ENCODE data around the gene ARRB2. TPM values are rescaled to one million over a fixed set of nuclear protein-coding genes. Genes with fewer than 3 reads are reported as not detected.

The ARRB2 gene
- total RNA-seq, 1 experiment from 2014 or later = 21.1 TPM

GRCh38 chr17:4744999-4745969 lies 34.9 kb downstream of the ARRB2 start:
- no peak for TF ChIP-seq CTCF (IDR thresholded peaks at IDR 0.05; ENCODE audit: unreplicated experiment)
- Mint-ChIP-seq H3K9me3 (ENCODE audit: low read depth, unreplicated experiment) (no peaks in the 10 kb centered on the region), H3K27me3 (ENCODE audit: unreplicated experiment) (peaks cover 20% of the 10 kb centered on the region), H3K4me1 (ENCODE audit: low read depth, unreplicated experiment) (no peaks in the 10 kb centered on the region), H3K36me3 (ENCODE audit: insufficient read depth, unreplicated experiment) (peaks cover 11% of the 10 kb centered on the region), H3K27ac (ENCODE audit: unreplicated experiment) (no peak overlapping the region), H3K4me3 (ENCODE audit: low read depth, unreplicated experiment) (no peak overlapping the region)
- BruUV-seq (replicated peaks) = no TSS peak
- intact Hi-C loops (cut with micrococcal nuclease; ENCODE audit: unreplicated experiment) = no loop called here
- CTCF ChIA-PET = no interaction called here
- DNase-seq = no peak

- H3K27me3 Mint-ChIP-seq (ENCODE audit: unreplicated experiment) = peaks cover 25% of the 10 kb centered on the region
- DNase-seq = no peak
- H3K9me3 Mint-ChIP-seq (ENCODE audit: low read depth, unreplicated experiment) = no peaks in the 10 kb centered on the region
- no peak for TF ChIP-seq CTCF (IDR thresholded peaks at IDR 0.05; ENCODE audit: unreplicated experiment)
- BruUV-seq (replicated peaks) = no TSS peak
- H3K4me1 Mint-ChIP-seq (ENCODE audit: low read depth, unreplicated experiment) = no peaks in the 10 kb centered on the region
- H3K27ac Mint-ChIP-seq (ENCODE audit: unreplicated experiment) = no peak overlapping the region
- intact Hi-C loops (cut with micrococcal nuclease; ENCODE audit: unreplicated experiment) = no loop called here
- H3K4me3 Mint-ChIP-seq (ENCODE audit: low read depth, unreplicated experiment) = no peak overlapping the region
- H3K36me3 Mint-ChIP-seq (ENCODE audit: insufficient read depth, unreplicated experiment) = no peaks in the 10 kb centered on the region
- CTCF ChIA-PET = interaction anchor here (0.6 kb wide), 1 partner anchor 56 kb away, joined by 6 read pairs; no protein-coding TSS in a partner anchor
These were observed 37.4 kb downstream of the ARRB2 start for GRCh38 chr17:4747847-4748246.

- intact Hi-C loops (cut with micrococcal nuclease; ENCODE audit: unreplicated experiment) = no loop called here
- CTCF ChIA-PET = no interaction called here
- BruUV-seq (replicated peaks) = no TSS peak
These were observed 38.3 kb downstream of the ARRB2 start for GRCh38 chr17:4748686-4749085.

GRCh38 chr17:4750606-4751005 lies 40.2 kb downstream of the ARRB2 start:
- intact Hi-C loops (cut with micrococcal nuclease; ENCODE audit: unreplicated experiment) = no loop called here
- no TSS peak for BruUV-seq (replicated peaks)
- Mint-ChIP-seq H3K4me1 (ENCODE audit: low read depth, unreplicated experiment) (no peaks in the 10 kb centered on the region), H3K4me3 (ENCODE audit: low read depth, unreplicated experiment) (no peak overlapping the region), H3K36me3 (ENCODE audit: insufficient read depth, unreplicated experiment) (no peaks in the 10 kb centered on the region), H3K9me3 (ENCODE audit: low read depth, unreplicated experiment) (no peaks in the 10 kb centered on the region), H3K27me3 (ENCODE audit: unreplicated experiment) (peaks cover 49% of the 10 kb centered on the region), H3K27ac (ENCODE audit: unreplicated experiment) (no peak overlapping the region)
- DNase-seq = no peak
- no peak for TF ChIP-seq CTCF (IDR thresholded peaks at IDR 0.05; ENCODE audit: unreplicated experiment)
- CTCF ChIA-PET = interaction anchor here (0.7 kb wide), 1 partner anchor 97 kb away, joined by 4 read pairs; no protein-coding TSS in a partner anchor

More at GRCh38 chr17:4748686-4749085, 38.3 kb downstream of the ARRB2 start:
- Mint-ChIP-seq H3K9me3 (ENCODE audit: low read depth, unreplicated experiment) (no peaks in the 10 kb centered on the region), H3K27ac (ENCODE audit: unreplicated experiment) (no peak overlapping the region), H3K27me3 (ENCODE audit: unreplicated experiment) (peaks cover 30% of the 10 kb centered on the region), H3K4me3 (ENCODE audit: low read depth, unreplicated experiment) (no peak overlapping the region), H3K4me1 (ENCODE audit: low read depth, unreplicated experiment) (no peaks in the 10 kb centered on the region), H3K36me3 (ENCODE audit: insufficient read depth, unreplicated experiment) (no peaks in the 10 kb centered on the region)
- DNase-seq = no peak
- TF ChIP-seq CTCF (IDR thresholded peaks at IDR 0.05; ENCODE audit: unreplicated experiment) = no peak
